CD4-positive, alpha-beta T cell treated with Interleukin-6 for 4 hours (primary cell): ENCODE data around the gene POLE.

Experiments
- DNase-seq: peaks from one replicate; pipeline ENCODE4 v3.0.0-alpha.2; 2020; ENCODE audit warnings: mixed read lengths

The POLE gene

GRCh38 chr12:132673288-132674179, 13.6 kb downstream of the POLE start:
- no peak for DNase-seq

DNA sequence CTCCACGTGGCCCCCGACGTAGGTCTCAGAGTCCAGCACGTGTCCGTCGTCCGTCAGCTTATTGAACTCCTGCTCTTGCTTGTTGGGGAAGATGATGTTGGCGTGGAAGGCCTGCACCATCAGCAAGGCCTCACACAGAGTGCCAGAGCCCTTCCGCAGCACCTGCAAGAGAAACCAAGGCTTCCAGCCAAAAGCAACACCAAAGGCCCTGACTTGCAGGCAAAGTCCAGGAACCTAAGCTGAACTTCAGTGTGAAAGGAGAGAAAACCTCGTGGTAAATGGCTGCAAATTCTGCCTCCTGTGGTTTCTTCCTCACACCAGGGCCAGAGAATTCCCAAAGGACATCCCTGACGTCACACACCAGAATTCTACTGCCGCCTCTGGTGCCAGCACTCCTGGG, 14.5 kb downstream of the POLE start:
- DNase-seq: no peak

- no peak for DNase-seq
These were observed 15.0 kb downstream of the POLE start for GRCh38 chr12:132672116-132672515.

DNA sequence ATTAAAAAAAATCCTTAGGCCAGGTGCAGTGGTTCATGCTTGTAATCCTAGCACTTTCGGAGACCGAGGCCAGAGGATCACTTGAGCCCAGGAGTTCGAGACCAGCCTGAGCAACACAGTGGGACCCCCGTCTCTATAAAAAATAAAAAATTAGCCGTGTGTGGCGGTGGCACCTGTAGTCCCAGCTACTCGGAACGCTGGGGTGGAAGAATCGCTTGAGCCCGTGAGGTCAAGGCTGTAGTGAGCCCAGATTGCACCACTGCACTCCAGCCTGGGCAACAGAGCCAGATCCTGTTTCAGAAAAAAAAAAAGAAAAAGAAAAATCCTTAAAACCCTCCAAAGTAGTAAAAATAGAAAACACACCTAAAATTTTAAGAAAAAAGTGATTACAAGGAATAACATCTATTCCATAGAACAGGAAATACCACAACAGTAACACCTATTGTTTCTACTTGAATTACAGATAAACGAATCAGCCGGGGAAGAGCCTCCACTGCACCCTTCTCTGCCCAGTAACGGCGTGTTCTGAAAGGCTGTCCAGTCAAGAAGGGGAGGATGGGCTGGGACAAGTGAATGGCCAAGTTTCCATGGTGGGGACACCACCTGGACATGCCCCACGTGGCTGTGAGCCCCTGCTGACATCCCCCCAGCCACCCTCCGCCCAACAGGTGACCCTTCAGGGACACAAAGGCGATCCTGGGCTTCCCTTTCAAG, 17.8 kb downstream of the POLE start:
- no peak for DNase-seq

DNA sequence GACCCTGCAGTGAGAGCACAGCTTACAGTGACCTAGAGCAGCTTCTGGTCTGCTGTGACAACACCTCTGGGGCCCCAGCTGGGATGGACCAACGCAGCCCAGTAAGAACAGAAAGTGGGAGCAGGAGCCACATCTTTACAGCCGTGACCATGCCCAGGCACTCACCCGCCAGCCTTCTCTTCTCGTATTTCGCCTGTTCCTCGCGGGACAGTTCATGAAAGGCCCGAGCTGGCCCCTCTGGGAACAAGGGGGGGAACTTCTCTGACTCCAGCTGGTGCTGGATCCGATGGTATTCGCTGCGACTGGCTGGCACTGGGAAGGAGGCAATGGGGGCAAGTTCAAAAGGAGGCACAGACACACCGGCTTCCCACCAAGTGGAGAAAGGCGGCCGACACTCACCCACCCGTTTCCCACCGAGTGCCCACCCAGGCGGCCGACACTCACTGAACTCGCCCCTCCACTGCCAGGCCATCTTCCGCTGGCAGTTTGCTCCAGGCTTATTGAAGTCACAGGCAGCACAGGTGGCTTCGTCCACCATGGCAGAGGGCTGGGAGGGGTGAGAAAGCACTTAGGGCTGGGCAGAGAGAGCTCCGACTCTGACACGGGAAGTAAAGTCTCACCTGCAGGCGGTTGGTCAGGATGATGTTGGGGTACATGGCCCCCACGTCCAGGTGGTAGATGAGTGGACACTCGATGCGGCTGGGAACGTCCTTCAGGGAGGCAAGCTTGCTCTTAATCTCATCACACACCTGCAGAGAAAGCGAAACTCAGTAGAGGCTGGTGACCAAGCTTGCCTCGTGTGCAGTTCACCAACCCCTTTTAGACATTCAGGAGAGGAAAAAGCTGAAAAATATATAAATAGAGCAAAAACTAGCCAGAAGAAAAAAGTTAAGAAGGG, 18.7 kb downstream of the POLE start:
- DNase-seq: no peak

DNA sequence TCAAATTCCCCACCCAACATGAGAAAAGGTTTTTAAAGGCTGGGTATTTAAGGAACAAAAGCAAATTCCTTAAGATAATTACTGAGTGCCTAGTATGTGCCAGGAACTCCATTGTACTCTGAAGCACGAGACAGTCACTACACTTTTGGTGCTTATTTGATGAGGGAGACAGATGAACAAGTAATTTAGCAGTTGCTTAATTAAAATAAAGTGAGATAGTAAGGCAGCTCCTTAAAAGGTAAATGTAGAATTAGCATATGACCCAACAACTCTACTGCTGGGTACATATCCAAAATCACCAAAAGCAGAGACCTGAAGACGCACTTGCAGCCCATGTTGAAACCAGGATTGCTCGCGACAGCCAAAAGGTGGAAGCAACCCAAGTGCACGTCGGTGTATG, 21.3 kb downstream of the POLE start:
- no peak for DNase-seq

DNA sequence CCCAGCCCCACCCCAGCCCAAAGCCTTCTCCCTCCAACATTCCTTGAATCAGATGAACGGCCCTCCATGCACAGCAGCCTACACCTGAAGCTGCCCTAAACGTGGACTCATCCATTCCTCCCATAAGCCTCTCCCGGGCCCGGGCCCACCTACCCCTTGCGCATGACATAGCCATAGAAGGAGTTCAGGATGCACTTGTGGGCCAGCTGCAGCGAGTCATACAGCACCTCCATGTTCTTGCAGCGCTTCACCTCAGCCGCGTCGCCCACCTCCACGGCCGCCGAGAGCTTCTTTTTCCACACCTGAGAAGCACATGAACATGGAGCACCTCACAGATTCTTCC, 22.0 kb downstream of the POLE start:
- no peak for DNase-seq

GRCh38 chr12:132664206-132665148, 22.7 kb downstream of the POLE start:
- no peak for DNase-seq

- no peak for DNase-seq
These were observed 24.0 kb downstream of the POLE start for GRCh38 chr12:132662901-132663755.

DNA sequence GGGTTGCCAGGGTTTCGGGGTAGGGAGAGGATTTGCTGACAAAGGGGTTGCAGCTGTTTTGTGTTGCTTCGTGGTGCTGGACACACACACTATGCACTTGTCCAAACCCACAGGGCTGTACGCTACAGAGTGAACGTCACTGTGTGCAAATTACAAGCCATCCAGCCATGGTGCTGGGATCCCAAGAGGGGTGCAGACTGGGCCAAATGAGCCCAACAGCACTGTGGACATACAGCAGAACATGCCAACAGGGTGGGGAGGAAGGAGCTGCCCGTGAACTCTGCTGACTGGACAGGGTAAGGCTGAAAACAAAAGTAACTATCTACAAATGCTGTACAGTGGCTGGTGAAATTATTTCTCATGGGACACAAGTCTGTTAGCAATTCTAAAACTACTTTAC, 25.2 kb downstream of the POLE start:
- no peak for DNase-seq

DNA sequence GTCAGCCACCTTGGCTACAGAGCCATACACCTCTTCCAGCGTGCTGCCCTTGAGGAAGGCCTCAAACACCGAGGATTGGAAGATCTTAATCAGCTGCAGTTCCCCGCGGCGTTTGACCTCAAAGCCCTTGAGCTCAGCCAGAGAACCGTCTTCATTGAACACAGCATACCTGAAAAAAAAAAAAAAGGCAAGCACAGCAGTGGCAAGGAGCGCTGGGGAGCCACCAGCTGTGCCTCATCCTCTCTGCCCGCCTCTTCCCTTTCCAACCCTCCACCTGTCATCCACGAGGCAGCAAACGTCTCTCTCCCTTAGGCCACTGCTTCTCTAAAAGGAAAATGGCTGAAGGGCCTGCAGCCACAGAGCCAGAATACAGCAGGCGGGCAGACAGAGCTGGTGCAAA, 26.1 kb downstream of the POLE start:
- no peak for DNase-seq

GRCh38 chr12:132660052-132660451, 27.1 kb downstream of the POLE start:
- no peak for DNase-seq

DNA sequence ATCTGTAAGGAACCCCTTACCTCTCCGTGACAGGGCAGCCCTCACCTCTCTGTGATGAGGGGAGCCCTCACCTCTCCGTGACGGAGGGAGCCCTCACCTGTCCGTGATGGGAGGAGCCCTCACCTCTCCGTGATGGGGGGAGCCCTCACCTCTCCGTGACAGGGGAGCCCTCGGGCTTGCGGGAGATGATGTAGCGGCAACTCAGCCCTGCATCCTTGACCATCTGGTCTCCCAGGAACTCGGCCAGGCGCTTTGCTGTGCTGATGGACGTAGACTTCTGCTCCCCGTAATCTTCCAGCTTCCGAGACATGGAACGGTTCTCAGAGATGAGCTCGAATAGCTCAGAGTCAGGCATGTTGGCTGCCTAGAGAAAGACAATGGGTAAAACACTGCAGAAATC, 28.0 kb downstream of the POLE start:
- DNase-seq: no peak

DNA sequence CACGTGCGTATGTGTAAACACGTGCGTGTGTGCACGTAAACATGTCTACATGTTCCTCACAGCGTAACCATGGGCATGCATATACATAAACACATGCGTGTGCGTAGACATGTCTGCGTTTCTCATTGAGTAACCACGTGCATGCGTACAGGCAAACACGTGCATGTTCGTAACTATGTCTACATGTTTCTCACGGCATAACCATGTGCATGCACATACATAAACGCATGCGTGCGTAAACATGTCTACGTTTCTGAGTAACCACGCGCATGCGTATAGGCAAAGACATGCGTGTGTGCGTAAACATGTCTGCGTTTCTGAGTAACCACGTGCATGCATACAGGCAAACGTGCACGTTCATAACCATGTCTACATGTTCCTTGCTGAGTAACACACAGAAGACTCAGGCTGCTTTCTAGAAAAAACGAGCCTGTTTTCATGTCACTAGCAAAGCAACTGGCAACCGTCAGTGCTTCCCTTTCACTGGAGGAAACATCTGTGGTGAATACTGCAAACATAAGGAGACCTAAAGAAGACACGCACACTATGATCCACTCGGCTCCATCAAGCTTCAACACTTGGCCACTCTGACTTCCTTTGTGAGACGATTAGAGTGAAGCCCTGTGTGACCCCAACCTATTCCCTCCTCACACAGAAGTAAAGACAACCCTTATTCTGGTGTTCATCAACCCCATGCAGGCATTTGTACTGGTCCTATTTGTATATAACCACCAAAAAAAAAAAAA, 28.8 kb downstream of the POLE start:
- DNase-seq: no peak

DNA sequence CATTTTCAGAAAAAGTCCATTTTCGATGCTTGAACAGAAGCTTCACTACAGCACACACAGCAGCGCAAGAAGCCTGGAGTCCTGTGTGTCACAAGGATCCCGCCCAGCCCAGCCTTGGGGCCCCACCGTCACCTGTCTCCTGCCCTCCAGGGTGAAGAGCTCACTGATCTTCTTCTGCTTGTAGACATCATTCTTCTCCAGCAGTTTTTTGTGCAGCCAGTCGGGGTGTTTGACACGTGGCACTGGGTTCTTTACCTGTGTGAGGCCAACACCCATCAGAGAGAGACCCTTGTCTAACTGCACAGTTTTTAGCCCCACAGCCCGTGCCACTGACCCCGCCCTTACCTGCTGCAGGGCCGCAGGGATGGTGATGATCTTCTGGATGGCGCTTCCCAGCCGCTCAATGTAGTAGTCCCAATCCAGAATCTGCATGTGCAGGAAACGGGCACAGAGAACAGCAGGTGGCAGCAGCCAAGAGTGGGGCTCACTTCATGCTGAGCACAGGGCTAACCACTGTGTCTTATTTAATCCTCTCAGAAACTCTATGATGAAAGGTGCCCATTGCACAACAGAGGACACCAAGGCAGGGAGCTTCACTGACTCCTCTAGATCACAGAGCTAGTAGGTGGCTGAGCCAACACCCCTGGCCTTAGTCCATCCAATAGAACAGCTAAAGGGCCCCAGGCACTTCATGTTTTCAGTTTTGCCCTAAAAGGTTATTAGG, 30.0 kb downstream of the POLE start:
- no peak for DNase-seq

DNA sequence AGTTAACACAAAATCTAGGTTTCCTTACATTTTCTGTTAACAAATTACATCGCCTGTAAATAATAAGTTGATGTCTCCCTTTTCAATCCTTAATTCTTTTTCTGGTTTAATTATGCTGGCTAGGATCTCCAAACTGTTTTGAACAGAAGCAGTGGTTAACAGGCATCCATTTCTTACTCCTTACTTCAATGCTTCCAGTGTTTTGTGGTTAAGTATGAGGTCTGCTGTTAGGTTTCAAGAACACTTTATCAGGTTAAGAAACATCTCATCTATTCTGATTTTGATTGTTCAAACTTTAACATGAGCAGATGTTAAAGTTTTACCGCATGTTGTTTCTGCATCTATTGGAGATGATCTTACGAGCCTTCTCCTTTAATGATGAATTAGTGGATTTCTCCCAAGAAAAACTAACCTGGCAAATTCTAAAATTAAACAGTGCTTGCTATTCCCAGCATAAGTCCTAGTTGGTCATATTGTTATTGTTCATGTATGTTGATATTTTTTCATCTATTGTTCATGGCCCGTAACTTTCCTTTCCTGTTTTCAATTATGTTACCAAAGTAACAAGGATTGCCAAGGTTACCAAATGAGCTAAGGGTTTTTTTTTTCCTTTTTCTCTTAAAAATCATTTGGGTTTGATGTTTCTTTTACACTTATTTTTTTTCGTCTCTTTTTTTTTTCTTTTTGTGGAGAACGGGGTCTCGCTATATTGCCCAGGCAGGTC, 33.4 kb downstream of the POLE start:
- no peak for DNase-seq

- DNase-seq: no peak
These were observed 35.6 kb downstream of the POLE start for GRCh38 chr12:132651444-132652100.

DNA sequence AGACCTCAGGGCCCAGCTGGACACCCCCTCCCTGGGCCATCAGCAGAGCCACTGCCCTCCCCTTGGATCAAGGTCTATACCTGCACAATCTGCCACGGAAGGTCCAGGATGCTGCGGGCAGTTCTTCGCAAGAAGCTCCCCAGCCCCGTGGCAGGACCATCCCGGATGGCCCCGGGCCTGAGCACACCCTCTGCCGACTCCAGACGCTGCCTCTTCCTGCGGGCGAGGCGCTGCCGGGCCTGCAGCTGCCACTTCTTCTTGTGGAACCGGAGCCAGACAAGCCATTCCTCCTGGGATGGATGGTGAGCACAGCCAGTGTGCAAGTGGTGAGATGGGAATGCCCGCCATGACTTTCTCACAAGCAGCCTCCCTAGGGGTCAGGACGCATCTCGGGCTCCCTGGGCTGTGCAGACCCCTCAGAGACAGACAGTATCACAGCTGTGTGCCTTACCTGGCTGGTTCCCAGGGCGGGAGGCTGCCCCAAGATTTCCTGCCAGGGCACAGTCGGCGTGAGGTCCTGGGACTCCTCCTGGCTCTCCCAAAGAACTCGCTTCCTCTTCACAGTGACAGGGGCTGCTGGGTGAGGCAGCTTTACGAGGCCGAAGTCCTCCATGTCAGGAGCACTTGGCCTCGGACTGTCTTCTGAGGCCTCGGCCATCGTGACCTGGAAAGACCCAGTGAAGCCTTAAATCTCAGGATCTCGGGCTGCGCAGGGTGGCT, 37.8 kb downstream of the POLE start:
- DNase-seq: no peak
